K562 (cell line): ENCODE measurements around the gene FAR2. TPM values are rescaled to one million over a fixed set of nuclear protein-coding genes. Genes with fewer than 3 reads are reported as not detected.

Experiments used
- ATAC-seq: fragments of 200-7000 bp; cut with Tn5 transposase; 3 replicates; pipeline ENCODE4 v1.9.1; 2020; ENCODE audit warnings: moderate library complexity
- BruUV-seq: library from RNA; stranded (reverse); fragments of 400-500 nt; replicated peaks from 2 replicates; lab custom pipeline; 2021; lab: Mats Ljungman, UMichigan
- CTCF ChIA-PET: fragments of 300-600 bp; formaldehyde crosslinking; extraction: SDS; loops from one replicate; lab custom pipeline; 2021; ENCODE audit warnings: low intra/inter-chr PET ratio; lab: Yijun Ruan, JAX
- POLR2A ChIA-PET: fragments of 300-600, 350-650 bp; sonication (Branson Sonifier 250); formaldehyde crosslinking; extraction: SDS; loops from one replicate; lab custom pipeline; 2021; ENCODE audit warnings: antibody characterized with exemption, inconsistent platforms; lab: Yijun Ruan, JAX
- DNase-seq, 4 experiments: peaks; one replicate each; pipeline versions ENCODE4 v3.0.0 to v3.0.0-alpha.2; 2011 to 2018; ENCODE audit warnings: low spot score in 3 of 4, mixed read lengths in 3 of 4; ENCODE audit errors: extremely low read depth in 1 of 4
- FAIRE-seq: peaks from 2 replicates; lab custom pipeline; 2011; peaks lifted over from hg19 to GRCh38; lab: Jason Lieb, UNC
- H2AFZ ChIP-seq: 2 replicates; pipeline ENCODE4 v1.6.0; 2011; ENCODE audit warnings: low read depth, low read length, control low read depth, inconsistent platforms
- H3K27ac ChIP-seq: fragments of 200-600 bp; 3 replicates; pipeline ENCODE4 v1.8.0; 2011; ENCODE audit warnings: low read depth, mild to moderate bottlenecking, control low read depth, inconsistent platforms, low read length, moderate library complexity, mixed read lengths; ENCODE audit errors: extremely low read depth
- H3K27me3 ChIP-seq, 2 experiments: fragments of 300-600 bp in 1 of 2; 2 replicates in 1 of 2; 3 replicates in 1 of 2; pipeline versions ENCODE4 v1.6.0 to v1.8.0; 2011; ENCODE audit warnings: inconsistent platforms in 2 of 2, low read length in 2 of 2, mild to moderate bottlenecking in 1 of 2, mixed read lengths in 1 of 2, moderate library complexity in 1 of 2; ENCODE audit not compliant: control insufficient read depth in 2 of 2, insufficient read depth in 2 of 2
- H3K36me3 ChIP-seq: fragments of 300-600 bp; 3 replicates; pipeline ENCODE4 v1.8.0; 2011; ENCODE audit warnings: mild to moderate bottlenecking, low read length, inconsistent platforms; ENCODE audit not compliant: control insufficient read depth, insufficient read depth
- H3K4me1 ChIP-seq, 2 experiments: fragments of 200-600 bp in 1 of 2; replicated peaks in 1 of 2; 2 replicates in 1 of 2; 3 replicates in 1 of 2; pipeline versions ENCODE4 v1.5.1 to v1.8.0; 2011; ENCODE audit warnings: inconsistent platforms in 2 of 2, low read length in 2 of 2, mild to moderate bottlenecking in 1 of 2, mixed read lengths in 1 of 2, moderate library complexity in 1 of 2; ENCODE audit not compliant: control insufficient read depth in 2 of 2, insufficient read depth in 2 of 2
- H3K4me2 ChIP-seq: 2 replicates; pipeline ENCODE4 v1.6.1; 2011; ENCODE audit warnings: low read length, control low read depth, inconsistent platforms, mixed read lengths; ENCODE audit not compliant: insufficient read depth
- H3K4me3 ChIP-seq: fragments of 200-600 bp; sonication (generic), shearing (Covaris generic); 2 replicates; pipeline ENCODE4 v1.5.1; 2016; ENCODE audit warnings: control low read depth, inconsistent platforms
- H3K79me2 ChIP-seq: fragments of 200-600 bp; 3 replicates; pipeline ENCODE4 v1.8.0; 2011; ENCODE audit warnings: low read length, inconsistent platforms; ENCODE audit not compliant: control insufficient read depth, insufficient read depth
- H3K9ac ChIP-seq, 2 experiments: 2 replicates each; pipeline versions ENCODE4 v1.6.0 to v1.6.1; 2011; ENCODE audit warnings: low read depth in 2 of 2, low read length in 2 of 2, control low read depth in 1 of 2, inconsistent platforms in 1 of 2, mild to moderate bottlenecking in 1 of 2, mixed read lengths in 1 of 2; ENCODE audit not compliant: insufficient read depth in 1 of 2
- H3K9me1 ChIP-seq: one replicate; pipeline ENCODE4 v1.6.0; 2011; ENCODE audit warnings: inconsistent platforms, mild to moderate bottlenecking, low read length, moderate library complexity; ENCODE audit not compliant: control insufficient read depth, insufficient read depth
- H3K9me3 ChIP-seq: replicated peaks from 2 replicates; pipeline ENCODE4 v1.5.1; 2011; ENCODE audit warnings: low read depth, low read length, inconsistent platforms; ENCODE audit not compliant: control insufficient read depth, insufficient read depth
- H4K20me1 ChIP-seq: replicated peaks from 2 replicates; pipeline ENCODE4 v1.6.1; 2011; ENCODE audit warnings: low read length, inconsistent platforms, mixed read lengths; ENCODE audit not compliant: control insufficient read depth, insufficient read depth
- ARID2 ChIP-seq: fragments of 450-650 bp; IDR thresholded peaks from 2 replicates; pipeline ENCODE4 v1.6.1; 2017; ENCODE audit warnings: antibody characterized with exemption, mild to moderate bottlenecking
- ARID3B ChIP-seq: fragments of 250-450 bp; sonication (Bioruptor Pico); IDR thresholded peaks from 2 replicates; pipeline ENCODE4 v1.4.0; 2020; ENCODE audit warnings: borderline replicate concordance
- E2F8 ChIP-seq: fragments of 450-650 bp; IDR thresholded peaks from 2 replicates; pipeline ENCODE4 v1.7.1; 2018; ENCODE audit warnings: mild to moderate bottlenecking, low read depth; ENCODE audit not compliant: partially characterized antibody
- GTF2F1 ChIP-seq: IDR thresholded peaks from 2 replicates; pipeline ENCODE4 v1.6.1; 2011; ENCODE audit warnings: low read depth, low read length, improper control_type of control experiment
- HNRNPL ChIP-seq: fragments of 200-400 bp; formaldehyde crosslinking; IDR thresholded peaks from 2 replicates; pipeline ENCODE4 v1.6.1; 2017; ENCODE audit warnings: low read depth, mild to moderate bottlenecking, low read length
- KLF10 ChIP-seq: fragments of 250-450 bp; sonication (Bioruptor Pico); IDR thresholded peaks from 2 replicates; pipeline ENCODE4 v1.6.1; 2021; ENCODE audit warnings: matching md5 sums
- RB1 ChIP-seq: fragments of 450-650 bp; IDR thresholded peaks from 2 replicates; pipeline ENCODE4 v1.6.1; 2017; ENCODE audit warnings: low read depth, mild to moderate bottlenecking
- RUNX1 ChIP-seq: sonication (generic); IDR thresholded peaks from 2 replicates; pipeline ENCODE4 v1.6.1; 2016; ENCODE audit warnings: antibody characterized with exemption, low read depth
- SIN3A ChIP-seq, 2 experiments: fragments of 150-350 bp in 1 of 2; IDR thresholded peaks; 2 replicates each; pipeline ENCODE4 v1.6.1; 2011 to 2016; ENCODE audit warnings: borderline replicate concordance in 2 of 2, low read depth in 2 of 2, low read length in 2 of 2, mild to moderate bottlenecking in 2 of 2, moderate library complexity in 2 of 2; ENCODE audit not compliant: control insufficient read depth in 1 of 2
- SIRT6 ChIP-seq: IDR thresholded peaks from one replicate; pipeline ENCODE4 v1.6.1; 2012; ENCODE audit warnings: low read depth, mild to moderate bottlenecking, control low read depth, inconsistent platforms, low read length, moderate library complexity
- SIX5 ChIP-seq, 2 experiments: IDR thresholded peaks; 2 replicates each; pipeline ENCODE4 v1.6.1; 2011; ENCODE audit warnings: low read length in 2 of 2, borderline replicate concordance in 1 of 2, low read depth in 1 of 2, mild to moderate bottlenecking in 1 of 2, moderate library complexity in 1 of 2; ENCODE audit not compliant: insufficient read depth in 1 of 2
- TFAP4 ChIP-seq: sonication (generic); formaldehyde crosslinking; IDR thresholded peaks from 2 replicates; pipeline ENCODE4 v1.8.0; 2022; ENCODE audit warnings: missing genetic modification reagents, mild to moderate bottlenecking, moderate library complexity, borderline replicate concordance
- ZFP36 ChIP-seq: fragments of 150-350 bp; IDR thresholded peaks from 2 replicates; pipeline ENCODE4 v1.6.1; 2018; ENCODE audit warnings: low read length, low read depth; ENCODE audit not compliant: partially characterized antibody
- ZNF23 ChIP-seq: fragments of 250-450 bp; sonication (Bioruptor Pico); IDR thresholded peaks from 2 replicates; pipeline ENCODE4 v1.4.0; 2020; ENCODE audit warnings: mild to moderate bottlenecking
- ZNF583 ChIP-seq: fragments of 250-450 bp; sonication (Bioruptor Pico); IDR thresholded peaks from 2 replicates; pipeline ENCODE4 v1.4.0; 2020
- ZNF75A ChIP-seq: fragments of 450-650 bp; formaldehyde crosslinking; IDR thresholded peaks from 2 replicates; pipeline ENCODE4 v1.4.0; 2020; ENCODE audit warnings: mild to moderate bottlenecking
- WGBS: fragments of 100-300 bp; shearing (Covaris generic); methylation state at CpG from one replicate; pipeline ENCODE4 v1.1.6; 2016; ENCODE audit warnings: low coverage, mixed read lengths; ENCODE audit not compliant: insufficient coverage; ENCODE audit errors: missing lambda C conversion rate; 5-methylcytosine and 5-hydroxymethylcytosine counted together
- in situ Hi-C: fragments of 300-500 bp; cut with MboI; formaldehyde crosslinking; loops from 4 replicates; pipeline ENCODE4 v1.15.0; 2018; ENCODE audit warnings: inconsistent platforms, mixed read lengths
- intact Hi-C: fragments of 100-400 bp; cut with micrococcal nuclease; formaldehyde crosslinking; loops from 2 replicates; pipeline ENCODE4 v1.14.2; 2022
- polyA plus RNA-seq, 8 experiments: library from polyadenylated mRNA; depleted of rRNA in 4 of 8; stranded (reverse) in 5 of 8; unstranded in 3 of 8; fragments of >200 nt; fragmentation: Nextera tagmentation in 2 of 8; fragmentation: Illumina TruSeq in 1 of 8; extraction: Ambion mirVana in 2 of 8; extraction: Trizol in 1 of 8; gene quantifications; 2 replicates each; pipeline versions ENCODE4 v1.2.1 to v1.2.3, GENCODE V29; 2011 to 2014; ENCODE audit warnings: inconsistent platforms in 1 of 8, missing spikeins in 1 of 8
- total RNA-seq, 7 experiments: library from RNA; depleted of rRNA in 6 of 7; stranded (reverse); fragments of >200 nt in 6 of 7; fragmentation: Illumina TruSeq in 2 of 7; extraction: Trizol in 2 of 7; gene quantifications; 2 replicates each; pipeline versions ENCODE4 v1.2.1 to v1.2.3, GENCODE V29; 2011 to 2021; ENCODE audit warnings: low replicate concordance in 1 of 7

FAR2 gene
- total and polyA plus RNA-seq, 9 of the 15 experiments (the other 6 are each of a cell fraction or from before 2014, with no cell fraction given), result 5.0 to 13.4 (median 8.5) TPM

GRCh38 chr12:29277231-29277630 is 128.2 kb downstream of the FAR2 start:
- CTCF ChIA-PET, result no interaction called here
- Histone ChIP-seq H3K9me1 (no peaks in the 10 kb centered on the region), H3K79me2 (no peaks in the 10 kb centered on the region), H3K9ac (no peak overlapping the region), H3K36me3 (no peaks in the 10 kb centered on the region), H3K9me3 (no peaks in the 10 kb centered on the region), H2AFZ (no peak overlapping the region), H4K20me1 (no peaks in the 10 kb centered on the region), H3K4me1 (no peaks in the 10 kb centered on the region), H3K27ac (no peak overlapping the region), H3K4me3 (no peak overlapping the region), H3K27me3 (no peaks in the 10 kb centered on the region), H3K4me2 (no peak overlapping the region)
- intact Hi-C loops (no loop called here), in situ Hi-C loops (no loop called here)
- ATAC-seq, result no peak
- FAIRE-seq, result no peak
- 22% methylated on average over 4 of the region's 4 CpGs for WGBS
- POLR2A ChIA-PET, result interaction anchor here (0.7 kb wide), 1 partner anchor 8 kb away, joined by 3 read pairs; no protein-coding TSS in a partner anchor
- no TSS peak for BruUV-seq
- DNase-seq, result no peak
- TF ChIP-seq ARID3B, result no peak
- TF ChIP-seq SIRT6, result no peak
- no peak for TF ChIP-seq ZNF23 (CRISPR knock-in tag)
- TF ChIP-seq ZFP36, result no peak
- TF ChIP-seq ARID2, result no peak
- TF ChIP-seq RB1, result no peak
- no peak for TF ChIP-seq TFAP4 (CRISPR knock-in tag)
- no peak for TF ChIP-seq KLF10
- no peak for TF ChIP-seq SIX5 (IDR thresholded peaks at IDR 0.05; ENCODE audit: borderline replicate concordance in 1 of 2, insufficient read depth in 1 of 2, low read depth in 1 of 2, low read length in 2 of 2)
- TF ChIP-seq RUNX1, result no peak
- no peak for TF ChIP-seq HNRNPL
- no peak for TF ChIP-seq SIN3A (IDR thresholded peaks at IDR 0.05; ENCODE audit: borderline replicate concordance in 2 of 2, control insufficient read depth in 1 of 2, low read depth in 2 of 2, low read length in 2 of 2)
- no peak for TF ChIP-seq GTF2F1
- no peak for TF ChIP-seq ZNF583 (CRISPR knock-in tag)
- TF ChIP-seq ZNF75A (CRISPR knock-in tag), result no peak
- no peak for TF ChIP-seq E2F8
